CD4-positive, alpha-beta T cell (primary cell): ENCODE results near the gene R3HCC1L. TPM values are rescaled to one million over a fixed set of nuclear protein-coding genes. Genes with fewer than 3 reads are reported as not detected.

Experiments used
- ATAC-seq: fragments of 200-7000 bp; cut with Tn5 transposase; one replicate; pipeline ENCODE4 v1.10.0; 2022; ENCODE audit warnings: mild to moderate bottlenecking; ENCODE audit not compliant: poor library complexity
- CTCF ChIA-PET: fragments of 350-600 bp; sonication (Branson Sonifier 250); formaldehyde crosslinking; loops from one replicate; lab custom pipeline; 2021; ENCODE audit warnings: antibody characterized with exemption, inconsistent platforms; lab: Charles Lee
- POLR2A ChIA-PET: fragments of 350-600 bp; sonication (Branson Sonifier 250); formaldehyde crosslinking; loops from one replicate; lab custom pipeline; 2021; ENCODE audit warnings: antibody characterized with exemption, inconsistent platforms; lab: Charles Lee
- DNase-seq, 14 experiments: peaks; one replicate each; pipeline ENCODE4 v3.0.0-alpha.2; 2013 to 2020; ENCODE audit warnings: mixed read lengths in 2 of 14
- H3K27ac ChIP-seq, 2 donors: one replicate each; pipeline versions ENCODE4 v1.5.1 to v1.7.0; 2013; ENCODE audit warnings: low read length in 2 of 2, low read depth in 1 of 2, mild to moderate bottlenecking in 1 of 2
- H3K27me3 ChIP-seq, 2 experiments: 1 replicate in 1 of 2; 2 replicates in 1 of 2; pipeline versions ENCODE4 v1.6.1 to v1.7.0; 2013; ENCODE audit warnings: low read length in 2 of 2, control low read depth in 1 of 2, mild to moderate bottlenecking in 1 of 2, moderate library complexity in 1 of 2; ENCODE audit not compliant: insufficient read depth in 2 of 2, control insufficient read depth in 1 of 2
- H3K36me3 ChIP-seq: one replicate; pipeline ENCODE4 v1.6.1; 2013; ENCODE audit warnings: low read length, control low read depth; ENCODE audit not compliant: insufficient read depth
- H3K4me1 ChIP-seq: one replicate; pipeline ENCODE4 v1.6.1; 2013; ENCODE audit warnings: low read length, control low read depth; ENCODE audit not compliant: insufficient read depth
- H3K4me3 ChIP-seq: one replicate; pipeline ENCODE4 v1.5.1; 2013; ENCODE audit warnings: mild to moderate bottlenecking, low read length, moderate library complexity
- H3K9me3 ChIP-seq, 2 experiments: 1 replicate in 1 of 2; 2 replicates in 1 of 2; pipeline versions ENCODE4 v1.6.1 to v1.7.0; 2013; ENCODE audit warnings: low read length in 2 of 2, mild to moderate bottlenecking in 2 of 2, control low read depth in 1 of 2, moderate library complexity in 1 of 2; ENCODE audit not compliant: control insufficient read depth in 1 of 2, insufficient read depth in 1 of 2
- H3K27ac Mint-ChIP-seq: one replicate; pipeline ENCODE4 v1.8.0; 2020; ENCODE audit warnings: mixed read lengths
- H3K27me3 Mint-ChIP-seq: one replicate; pipeline ENCODE4 v1.8.0; 2021; ENCODE audit warnings: mixed read lengths
- H3K36me3 Mint-ChIP-seq: one replicate; pipeline ENCODE4 v1.8.0; 2021; ENCODE audit warnings: low read depth, mixed read lengths
- H3K4me1 Mint-ChIP-seq: one replicate; pipeline ENCODE4 v1.8.0; 2021; ENCODE audit warnings: low read depth, mixed read lengths
- H3K4me3 Mint-ChIP-seq: one replicate; pipeline ENCODE4 v1.8.0; 2020; ENCODE audit warnings: mild to moderate bottlenecking, mixed read lengths
- H3K9me3 Mint-ChIP-seq: one replicate; pipeline ENCODE4 v1.8.0; 2020; ENCODE audit warnings: mixed read lengths
- intact Hi-C, 2 experiments: fragments of 100-400 bp; cut with DNase I in 1 of 2; cut with micrococcal nuclease in 1 of 2; formaldehyde crosslinking; loops; one replicate each; pipeline versions ENCODE4 v1.15.1 to v1.9.0; 2023 to 2025; cut with DNase I, micrococcal nuclease
- total RNA-seq, 174 experiments: library from RNA in 2 of 174; stranded (reverse) in 2 of 174; gene quantifications; one replicate each; pipeline ENCODE4 v1.2.3 and lab custom pipeline; 2021 to 2026
- TF ChIP-seq, protein P1 (sequence below): fragments of 200-600 bp; IDR thresholded peaks from one replicate; pipeline ENCODE4 v1.8.0; 2022; ENCODE audit warnings: antibody characterized with exemption, mild to moderate bottlenecking

The R3HCC1L gene
- total RNA-seq, 2 experiments from 2014 or later, result 12.7 to 13.7 TPM

- Histone ChIP-seq H3K36me3 (no peaks in the 10 kb centered on the region), H3K4me1 (no peaks in the 10 kb centered on the region), H3K9me3 (no peaks in the 10 kb centered on the region), H3K27ac (no peak overlapping the region), H3K4me3 (no peak overlapping the region), H3K27me3 (peaks cover 4 to 13% of the 10 kb centered on the region in 2 experiments)
- TF ChIP-seq, protein P1, sequence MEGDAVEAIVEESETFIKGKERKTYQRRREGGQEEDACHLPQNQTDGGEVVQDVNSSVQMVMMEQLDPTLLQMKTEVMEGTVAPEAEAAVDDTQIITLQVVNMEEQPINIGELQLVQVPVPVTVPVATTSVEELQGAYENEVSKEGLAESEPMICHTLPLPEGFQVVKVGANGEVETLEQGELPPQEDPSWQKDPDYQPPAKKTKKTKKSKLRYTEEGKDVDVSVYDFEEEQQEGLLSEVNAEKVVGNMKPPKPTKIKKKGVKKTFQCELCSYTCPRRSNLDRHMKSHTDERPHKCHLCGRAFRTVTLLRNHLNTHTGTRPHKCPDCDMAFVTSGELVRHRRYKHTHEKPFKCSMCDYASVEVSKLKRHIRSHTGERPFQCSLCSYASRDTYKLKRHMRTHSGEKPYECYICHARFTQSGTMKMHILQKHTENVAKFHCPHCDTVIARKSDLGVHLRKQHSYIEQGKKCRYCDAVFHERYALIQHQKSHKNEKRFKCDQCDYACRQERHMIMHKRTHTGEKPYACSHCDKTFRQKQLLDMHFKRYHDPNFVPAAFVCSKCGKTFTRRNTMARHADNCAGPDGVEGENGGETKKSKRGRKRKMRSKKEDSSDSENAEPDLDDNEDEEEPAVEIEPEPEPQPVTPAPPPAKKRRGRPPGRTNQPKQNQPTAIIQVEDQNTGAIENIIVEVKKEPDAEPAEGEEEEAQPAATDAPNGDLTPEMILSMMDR, result no peak
- Mint-ChIP-seq H3K27ac (no peak overlapping the region), H3K9me3 (no peaks in the 10 kb centered on the region), H3K4me1 (no peaks in the 10 kb centered on the region), H3K27me3 (peaks cover 16% of the 10 kb centered on the region), H3K36me3 (no peaks in the 10 kb centered on the region), H3K4me3 (no peak overlapping the region)
- POLR2A ChIA-PET, result no interaction called here
- intact Hi-C loops, result no loop called here
- CTCF ChIA-PET, result no interaction called here
- no peak for ATAC-seq
- no peak for DNase-seq
Measured at GRCh38 chr10:98104125-98104524, 30.3 kb upstream of the R3HCC1L start.

- ChIA-PET CTCF (no interaction called here), POLR2A (no interaction called here)
- TF ChIP-seq, protein P1, result no peak
- no peak overlapping the region for H3K4me3 Mint-ChIP-seq
- Histone ChIP-seq H3K4me3 (no peak overlapping the region), H3K27ac (no peak overlapping the region), H3K9me3 (no peaks in the 10 kb centered on the region), H3K4me1 (no peaks in the 10 kb centered on the region), H3K27me3 (peaks cover 7 to 14% of the 10 kb centered on the region in 2 experiments), H3K36me3 (no peaks in the 10 kb centered on the region)
- intact Hi-C loops, result no loop called here
- ATAC-seq (no peak), DNase-seq (no peak)
- no peaks in the 10 kb centered on the region for H3K9me3 Mint-ChIP-seq
- peaks cover 30% of the 10 kb centered on the region for H3K27me3 Mint-ChIP-seq
- no peak overlapping the region for H3K27ac Mint-ChIP-seq
- H3K36me3 Mint-ChIP-seq, result no peaks in the 10 kb centered on the region
- H3K4me1 Mint-ChIP-seq, result no peaks in the 10 kb centered on the region
Measured at GRCh38 chr10:98106531-98106930, 27.9 kb upstream of the R3HCC1L start.

DNA sequence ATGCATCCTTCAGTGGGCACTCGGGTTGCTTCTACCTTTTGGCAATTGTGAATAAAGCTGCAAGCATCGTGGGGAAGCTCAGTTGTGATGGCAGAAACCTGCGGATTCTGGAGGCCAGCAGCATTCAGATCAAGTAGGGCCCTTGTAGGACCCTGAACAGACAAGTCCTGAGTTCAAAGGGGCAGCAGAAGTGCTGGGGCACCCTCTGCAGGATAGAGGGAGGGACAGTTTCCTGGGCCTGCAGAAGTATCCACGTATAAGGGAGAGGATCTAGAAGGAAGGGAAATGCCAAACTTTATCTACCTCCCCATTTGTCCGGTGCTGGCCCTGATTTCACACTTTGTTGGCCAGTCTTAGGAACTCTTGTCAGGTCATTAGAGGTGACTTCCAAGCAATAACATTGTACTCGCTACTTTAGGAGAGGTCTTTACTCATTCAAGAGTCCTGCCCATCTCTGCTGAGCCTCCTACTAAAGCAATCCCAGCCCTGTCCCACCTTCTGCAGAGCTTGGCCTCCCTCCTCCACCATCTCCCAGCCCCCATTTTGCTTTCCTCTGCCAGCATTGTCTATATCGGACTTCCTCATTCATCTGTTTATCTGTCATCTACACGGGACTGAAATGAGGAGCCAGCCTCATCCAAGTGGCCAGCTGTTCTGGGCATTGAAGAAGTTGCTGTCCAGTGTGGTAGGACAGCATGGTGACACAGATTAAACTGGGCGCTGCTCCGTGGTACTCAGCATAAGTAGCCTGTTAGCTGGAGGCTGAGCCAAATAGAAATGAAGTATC, 26.6 kb upstream of the R3HCC1L start:
- no peak for ATAC-seq
- ChIA-PET POLR2A (no interaction called here), CTCF (no interaction called here)
- H3K27me3 Mint-ChIP-seq, result peaks cover 40% of the 10 kb centered on the region
- DNase-seq, result no peak
- H3K9me3 Mint-ChIP-seq, result no peaks in the 10 kb centered on the region
- intact Hi-C loops, result no loop called here
- H3K4me3 Mint-ChIP-seq, result no peak overlapping the region
- no peaks in the 10 kb centered on the region for H3K36me3 Mint-ChIP-seq
- H3K36me3 ChIP-seq, result no peaks in the 10 kb centered on the region
- TF ChIP-seq, protein P1, result no peak
- H3K27me3 ChIP-seq, result peaks cover 7 to 21% of the 10 kb centered on the region in 2 experiments
- no peak overlapping the region for H3K27ac ChIP-seq
- H3K4me3 ChIP-seq, result no peak overlapping the region
- H3K9me3 ChIP-seq, result no peaks in the 10 kb centered on the region
- no peaks in the 10 kb centered on the region for H3K4me1 Mint-ChIP-seq
- no peaks in the 10 kb centered on the region for H3K4me1 ChIP-seq
- H3K27ac Mint-ChIP-seq, result no peak overlapping the region
